ENCODE measurements around the gene ZNF536. TPM values are rescaled to one million over a fixed set of nuclear protein-coding genes. Genes with fewer than 3 reads are reported as not detected.

The ZNF536 gene
- total RNA-seq, 2 donors from 2014 or later = 0.41 to 1.5 TPM

DNA sequence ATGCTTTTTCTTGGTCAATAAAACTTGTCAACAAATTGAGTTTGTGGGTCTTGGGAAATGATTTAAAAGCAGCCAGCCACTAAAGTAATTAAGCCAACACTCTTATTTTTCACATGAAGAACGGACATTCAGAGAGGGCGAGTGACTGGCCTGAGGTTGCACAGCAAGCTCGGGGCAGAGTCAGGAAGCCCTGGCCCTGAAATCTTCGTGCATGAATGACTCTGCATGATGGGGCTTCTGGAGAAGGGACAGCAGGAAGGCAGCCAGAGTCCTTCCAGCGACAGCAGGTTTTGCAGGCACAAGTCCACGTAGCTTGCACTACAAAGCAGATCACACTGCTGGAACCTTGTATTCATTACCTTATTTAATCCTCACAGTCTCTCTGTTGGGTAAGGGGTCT lies 232.5 kb downstream of the ZNF536 start:
- TF ChIP-seq, protein P1, sequence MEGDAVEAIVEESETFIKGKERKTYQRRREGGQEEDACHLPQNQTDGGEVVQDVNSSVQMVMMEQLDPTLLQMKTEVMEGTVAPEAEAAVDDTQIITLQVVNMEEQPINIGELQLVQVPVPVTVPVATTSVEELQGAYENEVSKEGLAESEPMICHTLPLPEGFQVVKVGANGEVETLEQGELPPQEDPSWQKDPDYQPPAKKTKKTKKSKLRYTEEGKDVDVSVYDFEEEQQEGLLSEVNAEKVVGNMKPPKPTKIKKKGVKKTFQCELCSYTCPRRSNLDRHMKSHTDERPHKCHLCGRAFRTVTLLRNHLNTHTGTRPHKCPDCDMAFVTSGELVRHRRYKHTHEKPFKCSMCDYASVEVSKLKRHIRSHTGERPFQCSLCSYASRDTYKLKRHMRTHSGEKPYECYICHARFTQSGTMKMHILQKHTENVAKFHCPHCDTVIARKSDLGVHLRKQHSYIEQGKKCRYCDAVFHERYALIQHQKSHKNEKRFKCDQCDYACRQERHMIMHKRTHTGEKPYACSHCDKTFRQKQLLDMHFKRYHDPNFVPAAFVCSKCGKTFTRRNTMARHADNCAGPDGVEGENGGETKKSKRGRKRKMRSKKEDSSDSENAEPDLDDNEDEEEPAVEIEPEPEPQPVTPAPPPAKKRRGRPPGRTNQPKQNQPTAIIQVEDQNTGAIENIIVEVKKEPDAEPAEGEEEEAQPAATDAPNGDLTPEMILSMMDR (IDR thresholded peaks at IDR 0.05) = no peak
- H3K27me3 ChIP-seq (replicated peaks; ENCODE audit: insufficient read depth) = no peaks in the 10 kb centered on the region
- H3K4me3 ChIP-seq = no peak overlapping the region
- no peak overlapping the region for H3K27ac ChIP-seq
- DNase-seq (ENCODE audit: low spot score) (no peak), ATAC-seq (ENCODE audit: insufficient number of reproducible peaks, low FRiP score, low read depth) (no peak)
- no peaks in the 10 kb centered on the region for H3K36me3 ChIP-seq
- H3K9me3 ChIP-seq = no peaks in the 10 kb centered on the region
- no peaks in the 10 kb centered on the region for H3K4me1 ChIP-seq (ENCODE audit: control insufficient read depth in 1 of 2, low read depth in 2 of 2)

DNA sequence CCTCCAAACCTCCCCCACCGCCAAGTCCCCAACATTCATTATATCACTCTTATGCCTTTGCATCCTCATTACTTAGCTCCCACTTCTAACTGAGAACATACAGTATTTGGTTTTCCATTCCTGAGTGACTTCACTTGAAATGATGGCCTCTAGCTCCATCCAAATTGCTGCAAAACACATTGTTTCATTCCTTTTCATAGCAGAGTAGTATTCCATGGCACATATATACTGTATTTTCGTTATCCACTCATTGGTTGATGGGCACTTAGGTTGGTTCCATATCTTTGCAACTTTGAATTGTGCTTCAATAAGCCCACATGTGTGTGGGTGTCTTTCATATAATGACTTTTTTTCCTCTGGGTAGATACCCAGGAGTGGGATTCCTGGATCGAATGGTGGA lies 233.1 kb downstream of the ZNF536 start:
- TF ChIP-seq, protein P1 (IDR thresholded peaks at IDR 0.05) = no peak
- Histone ChIP-seq H3K9me3 (no peaks in the 10 kb centered on the region), H3K4me3 (no peak overlapping the region), H3K27me3 (replicated peaks; ENCODE audit: insufficient read depth) (no peaks in the 10 kb centered on the region), H3K27ac (no peak overlapping the region), H3K36me3 (no peaks in the 10 kb centered on the region), H3K4me1 (ENCODE audit: control insufficient read depth in 1 of 2, low read depth in 2 of 2) (no peaks in the 10 kb centered on the region)
- no peak for ATAC-seq (ENCODE audit: insufficient number of reproducible peaks, low FRiP score, low read depth)
- DNase-seq (ENCODE audit: low spot score) = no peak

- TF ChIP-seq, protein P1 (IDR thresholded peaks at IDR 0.05) = no peak
- no peaks in the 10 kb centered on the region for H3K9me3 ChIP-seq
- DNase-seq (ENCODE audit: low spot score) (no peak), ATAC-seq (ENCODE audit: insufficient number of reproducible peaks, low FRiP score, low read depth) (no peak)
- H3K27me3 ChIP-seq (replicated peaks; ENCODE audit: insufficient read depth) = no peaks in the 10 kb centered on the region
- H3K4me3 ChIP-seq = no peak overlapping the region
- no peak overlapping the region for H3K27ac ChIP-seq
- no peaks in the 10 kb centered on the region for H3K36me3 ChIP-seq
- H3K4me1 ChIP-seq (ENCODE audit: control insufficient read depth in 1 of 2, low read depth in 2 of 2) = no peaks in the 10 kb centered on the region
Observed at GRCh38 chr19:30606114-30607050, 234.2 kb downstream of the ZNF536 start.

All from thoracic aorta (tissue), 2 donors.